ENCODE results near the gene SULT4A1. TPM values are rescaled to one million over a fixed set of nuclear protein-coding genes. Genes with fewer than 3 reads are reported as not detected.

The SULT4A1 gene
- total and polyA plus RNA-seq, 2 experiments from 2014 or later: 4.7 to 5.2 TPM

DNA sequence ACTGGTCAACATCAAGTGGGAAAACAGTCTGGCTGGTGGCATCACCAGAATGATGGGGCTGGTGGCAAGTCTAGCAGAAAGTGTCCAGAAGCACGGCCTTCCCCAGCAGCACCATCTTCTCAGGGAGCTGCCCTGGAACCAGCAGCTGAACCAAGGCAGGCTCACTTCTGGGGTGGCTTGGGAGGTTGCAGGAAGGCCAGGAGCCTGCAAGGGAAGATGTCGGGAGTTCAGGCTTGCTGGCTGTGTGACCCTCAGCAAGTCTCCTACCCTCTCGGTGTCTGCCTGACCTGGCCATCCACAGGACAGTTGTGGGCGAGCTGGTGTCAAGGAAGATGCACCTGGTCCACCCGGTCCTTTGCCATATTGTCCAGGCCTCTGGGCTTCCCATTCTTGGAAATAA, 31.8 kb upstream of the SULT4A1 start:
- ATAC-seq (no peak), DNase-seq (ENCODE audit: low spot score) (no peak)
- Histone ChIP-seq H3K4me1 (ENCODE audit: insufficient read depth) (no peaks in the 10 kb centered on the region), H3K79me2 (replicated peaks; ENCODE audit: insufficient read depth) (no peaks in the 10 kb centered on the region), H3K4me3 (no peak overlapping the region), H3K4me2 (no peak overlapping the region), H4K20me1 (replicated peaks; ENCODE audit: insufficient read depth) (0 out of 2 replicates have a peak, but pooled peaks cover 3% of the 10 kb centered on the region), H3F3A (replicated peaks; ENCODE audit: low read depth) (no peaks in the 10 kb centered on the region; the same call in 1 of the 2 replicates), H2AFZ (no peak overlapping the region), H3K27ac (ENCODE audit: low read depth) (no peak overlapping the region), H3K27me3 (ENCODE audit: insufficient read depth) (peaks cover 6% of the 10 kb centered on the region), H3K36me3 (ENCODE audit: insufficient read depth) (no peaks in the 10 kb centered on the region), H3K9me2 (ENCODE audit: insufficient read depth) (no peaks in the 10 kb centered on the region)
- Mint-ChIP-seq H3K4me3 (no peak overlapping the region), H3K27ac (no peak overlapping the region), H3K36me3 (ENCODE audit: low read depth) (no peaks in the 10 kb centered on the region), H3K9me3 (no peaks in the 10 kb centered on the region), H3K27me3 (ENCODE audit: insufficient read depth, low read depth, poor library complexity) (peaks cover 15% of the 10 kb centered on the region), H3K4me1 (peaks cover 6% of the 10 kb centered on the region; the same call in 2 of the 3 replicates)
- no peak for TF ChIP-seq ZNF331 (CRISPR knock-in tag; IDR thresholded peaks at IDR 0.05; ENCODE audit: low read depth)
- no peak for TF ChIP-seq EZH2phosphoT487 (IDR thresholded peaks at IDR 0.05; ENCODE audit: unreplicated experiment)
- TF ChIP-seq POLR2AphosphoS5 (IDR thresholded peaks at IDR 0.05; ENCODE audit: low read depth): no peak
- TF ChIP-seq EZH2 (IDR thresholded peaks at IDR 0.05; ENCODE audit: low read depth, unreplicated experiment): no peak
- TF ChIP-seq ETS1 (IDR thresholded peaks at IDR 0.05): no peak
- no peak for TF ChIP-seq NANOG (IDR thresholded peaks at IDR 0.05; ENCODE audit: borderline replicate concordance)
- TF ChIP-seq STAT1 (IDR thresholded peaks at IDR 0.05; ENCODE audit: unreplicated experiment): no peak
- no peak for TF ChIP-seq ZNF114 (CRISPR knock-in tag; IDR thresholded peaks at IDR 0.05)
- TF ChIP-seq CTCF (conservative IDR thresholded peaks at IDR 0.05; ENCODE audit: low read depth in 2 of 2): no peak
- TF ChIP-seq, protein P1, sequence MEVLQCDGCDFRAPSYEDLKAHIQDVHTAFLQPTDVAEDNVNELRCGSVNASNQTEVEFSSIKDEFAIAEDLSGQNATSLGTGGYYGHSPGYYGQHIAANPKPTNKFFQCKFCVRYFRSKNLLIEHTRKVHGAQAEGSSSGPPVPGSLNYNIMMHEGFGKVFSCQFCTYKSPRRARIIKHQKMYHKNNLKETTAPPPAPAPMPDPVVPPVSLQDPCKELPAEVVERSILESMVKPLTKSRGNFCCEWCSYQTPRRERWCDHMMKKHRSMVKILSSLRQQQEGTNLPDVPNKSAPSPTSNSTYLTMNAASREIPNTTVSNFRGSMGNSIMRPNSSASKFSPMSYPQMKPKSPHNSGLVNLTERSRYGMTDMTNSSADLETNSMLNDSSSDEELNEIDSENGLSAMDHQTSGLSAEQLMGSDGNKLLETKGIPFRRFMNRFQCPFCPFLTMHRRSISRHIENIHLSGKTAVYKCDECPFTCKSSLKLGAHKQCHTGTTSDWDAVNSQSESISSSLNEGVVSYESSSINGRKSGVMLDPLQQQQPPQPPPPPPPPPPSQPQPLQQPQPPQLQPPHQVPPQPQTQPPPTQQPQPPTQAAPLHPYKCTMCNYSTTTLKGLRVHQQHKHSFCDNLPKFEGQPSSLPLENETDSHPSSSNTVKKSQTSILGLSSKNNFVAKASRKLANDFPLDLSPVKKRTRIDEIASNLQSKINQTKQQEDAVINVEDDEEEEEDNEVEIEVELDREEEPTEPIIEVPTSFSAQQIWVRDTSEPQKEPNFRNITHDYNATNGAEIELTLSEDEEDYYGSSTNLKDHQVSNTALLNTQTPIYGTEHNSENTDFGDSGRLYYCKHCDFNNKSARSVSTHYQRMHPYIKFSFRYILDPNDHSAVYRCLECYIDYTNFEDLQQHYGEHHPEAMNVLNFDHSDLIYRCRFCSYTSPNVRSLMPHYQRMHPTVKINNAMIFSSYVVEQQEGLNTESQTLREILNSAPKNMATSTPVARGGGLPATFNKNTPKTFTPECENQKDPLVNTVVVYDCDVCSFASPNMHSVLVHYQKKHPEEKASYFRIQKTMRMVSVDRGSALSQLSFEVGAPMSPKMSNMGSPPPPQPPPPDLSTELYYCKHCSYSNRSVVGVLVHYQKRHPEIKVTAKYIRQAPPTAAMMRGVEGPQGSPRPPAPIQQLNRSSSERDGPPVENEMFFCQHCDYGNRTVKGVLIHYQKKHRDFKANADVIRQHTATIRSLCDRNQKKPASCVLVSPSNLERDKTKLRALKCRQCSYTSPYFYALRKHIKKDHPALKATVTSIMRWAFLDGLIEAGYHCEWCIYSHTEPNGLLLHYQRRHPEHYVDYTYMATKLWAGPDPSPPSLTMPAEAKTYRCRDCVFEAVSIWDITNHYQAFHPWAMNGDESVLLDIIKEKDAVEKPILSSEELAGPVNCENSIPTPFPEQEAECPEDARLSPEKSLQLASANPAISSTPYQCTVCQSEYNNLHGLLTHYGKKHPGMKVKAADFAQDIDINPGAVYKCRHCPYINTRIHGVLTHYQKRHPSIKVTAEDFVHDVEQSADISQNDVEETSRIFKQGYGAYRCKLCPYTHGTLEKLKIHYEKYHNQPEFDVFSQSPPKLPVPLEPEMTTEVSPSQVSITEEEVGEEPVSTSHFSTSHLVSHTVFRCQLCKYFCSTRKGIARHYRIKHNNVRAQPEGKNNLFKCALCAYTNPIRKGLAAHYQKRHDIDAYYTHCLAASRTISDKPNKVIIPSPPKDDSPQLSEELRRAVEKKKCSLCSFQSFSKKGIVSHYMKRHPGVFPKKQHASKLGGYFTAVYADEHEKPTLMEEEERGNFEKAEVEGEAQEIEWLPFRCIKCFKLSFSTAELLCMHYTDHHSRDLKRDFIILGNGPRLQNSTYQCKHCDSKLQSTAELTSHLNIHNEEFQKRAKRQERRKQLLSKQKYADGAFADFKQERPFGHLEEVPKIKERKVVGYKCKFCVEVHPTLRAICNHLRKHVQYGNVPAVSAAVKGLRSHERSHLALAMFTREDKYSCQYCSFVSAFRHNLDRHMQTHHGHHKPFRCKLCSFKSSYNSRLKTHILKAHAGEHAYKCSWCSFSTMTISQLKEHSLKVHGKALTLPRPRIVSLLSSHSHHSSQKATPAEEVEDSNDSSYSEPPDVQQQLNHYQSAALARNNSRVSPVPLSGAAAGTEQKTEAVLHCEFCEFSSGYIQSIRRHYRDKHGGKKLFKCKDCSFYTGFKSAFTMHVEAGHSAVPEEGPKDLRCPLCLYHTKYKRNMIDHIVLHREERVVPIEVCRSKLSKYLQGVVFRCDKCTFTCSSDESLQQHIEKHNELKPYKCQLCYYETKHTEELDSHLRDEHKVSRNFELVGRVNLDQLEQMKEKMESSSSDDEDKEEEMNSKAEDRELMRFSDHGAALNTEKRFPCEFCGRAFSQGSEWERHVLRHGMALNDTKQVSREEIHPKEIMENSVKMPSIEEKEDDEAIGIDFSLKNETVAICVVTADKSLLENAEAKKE (CRISPR knock-in tag; IDR thresholded peaks at IDR 0.05): no peak
- TF ChIP-seq, protein P2, sequence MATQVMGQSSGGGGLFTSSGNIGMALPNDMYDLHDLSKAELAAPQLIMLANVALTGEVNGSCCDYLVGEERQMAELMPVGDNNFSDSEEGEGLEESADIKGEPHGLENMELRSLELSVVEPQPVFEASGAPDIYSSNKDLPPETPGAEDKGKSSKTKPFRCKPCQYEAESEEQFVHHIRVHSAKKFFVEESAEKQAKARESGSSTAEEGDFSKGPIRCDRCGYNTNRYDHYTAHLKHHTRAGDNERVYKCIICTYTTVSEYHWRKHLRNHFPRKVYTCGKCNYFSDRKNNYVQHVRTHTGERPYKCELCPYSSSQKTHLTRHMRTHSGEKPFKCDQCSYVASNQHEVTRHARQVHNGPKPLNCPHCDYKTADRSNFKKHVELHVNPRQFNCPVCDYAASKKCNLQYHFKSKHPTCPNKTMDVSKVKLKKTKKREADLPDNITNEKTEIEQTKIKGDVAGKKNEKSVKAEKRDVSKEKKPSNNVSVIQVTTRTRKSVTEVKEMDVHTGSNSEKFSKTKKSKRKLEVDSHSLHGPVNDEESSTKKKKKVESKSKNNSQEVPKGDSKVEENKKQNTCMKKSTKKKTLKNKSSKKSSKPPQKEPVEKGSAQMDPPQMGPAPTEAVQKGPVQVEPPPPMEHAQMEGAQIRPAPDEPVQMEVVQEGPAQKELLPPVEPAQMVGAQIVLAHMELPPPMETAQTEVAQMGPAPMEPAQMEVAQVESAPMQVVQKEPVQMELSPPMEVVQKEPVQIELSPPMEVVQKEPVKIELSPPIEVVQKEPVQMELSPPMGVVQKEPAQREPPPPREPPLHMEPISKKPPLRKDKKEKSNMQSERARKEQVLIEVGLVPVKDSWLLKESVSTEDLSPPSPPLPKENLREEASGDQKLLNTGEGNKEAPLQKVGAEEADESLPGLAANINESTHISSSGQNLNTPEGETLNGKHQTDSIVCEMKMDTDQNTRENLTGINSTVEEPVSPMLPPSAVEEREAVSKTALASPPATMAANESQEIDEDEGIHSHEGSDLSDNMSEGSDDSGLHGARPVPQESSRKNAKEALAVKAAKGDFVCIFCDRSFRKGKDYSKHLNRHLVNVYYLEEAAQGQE (IDR thresholded peaks at IDR 0.05; ENCODE audit: unreplicated experiment): no peak
- TF ChIP-seq CREB1 (CRISPR knock-in tag; IDR thresholded peaks at IDR 0.05; ENCODE audit: low read depth): no peak
- no peak for TF ChIP-seq JUNB (IDR thresholded peaks at IDR 0.05; ENCODE audit: unreplicated experiment)

Data from GM23338 (cell line).